GM12891 (cell line): Measurements from ENCODE around the gene BAZ1A.
"Not testable (repeated sequence)": the region's sequence is repeated elsewhere in the genome, so short reads cannot be mapped to it uniquely, and the experiment has no call there.

Experiments
- PAX5 ChIP-seq: IDR thresholded peaks from 2 replicates; pipeline ENCODE4 v1.6.1; 2011; ENCODE audit warnings: low read length, moderate library complexity, mild to moderate bottlenecking; ENCODE audit not compliant: insufficient read depth, severe bottlenecking
- POLR2A ChIP-seq: IDR thresholded peaks from 2 replicates; pipeline ENCODE4 v1.6.1; 2011; ENCODE audit warnings: low read depth, low read length, control low read depth
- POLR2AphosphoS5 ChIP-seq: IDR thresholded peaks from 2 replicates; pipeline ENCODE4 v1.6.1; 2011; ENCODE audit warnings: low read depth, low read length, control low read depth
- SPI1 ChIP-seq: IDR thresholded peaks from 2 replicates; pipeline ENCODE4 v1.6.1; 2011; ENCODE audit warnings: low read depth, low read length, control low read depth
- TAF1 ChIP-seq: IDR thresholded peaks from 2 replicates; pipeline ENCODE4 v1.6.1; 2011; ENCODE audit warnings: low read depth, low read length, control low read depth

DNA sequence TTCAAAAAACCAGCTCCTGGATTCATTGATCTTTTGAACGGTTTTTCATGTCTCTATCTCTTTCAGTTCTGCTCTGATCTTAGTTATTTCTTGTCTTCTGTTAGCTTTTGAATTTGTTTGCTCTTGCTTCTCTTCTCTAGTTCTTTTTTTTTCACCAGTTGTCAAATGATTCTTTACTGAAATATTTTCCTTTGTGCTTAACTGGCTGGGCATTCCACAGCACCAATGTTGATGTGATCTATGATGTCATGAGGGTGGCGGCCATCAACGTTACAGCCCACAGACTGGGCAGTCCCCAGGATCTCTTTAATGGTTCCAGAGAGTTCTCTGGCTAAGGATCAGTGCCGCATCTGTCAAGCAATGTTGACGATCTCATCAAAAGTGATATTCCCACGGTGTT, 135.0 kb downstream of the BAZ1A start:
- TF ChIP-seq PAX5, TAF1, POLR2AphosphoS5, POLR2A, SPI1: not testable (repeated sequence)
